ENCODE results near the gene ADGRG6.

DNA sequence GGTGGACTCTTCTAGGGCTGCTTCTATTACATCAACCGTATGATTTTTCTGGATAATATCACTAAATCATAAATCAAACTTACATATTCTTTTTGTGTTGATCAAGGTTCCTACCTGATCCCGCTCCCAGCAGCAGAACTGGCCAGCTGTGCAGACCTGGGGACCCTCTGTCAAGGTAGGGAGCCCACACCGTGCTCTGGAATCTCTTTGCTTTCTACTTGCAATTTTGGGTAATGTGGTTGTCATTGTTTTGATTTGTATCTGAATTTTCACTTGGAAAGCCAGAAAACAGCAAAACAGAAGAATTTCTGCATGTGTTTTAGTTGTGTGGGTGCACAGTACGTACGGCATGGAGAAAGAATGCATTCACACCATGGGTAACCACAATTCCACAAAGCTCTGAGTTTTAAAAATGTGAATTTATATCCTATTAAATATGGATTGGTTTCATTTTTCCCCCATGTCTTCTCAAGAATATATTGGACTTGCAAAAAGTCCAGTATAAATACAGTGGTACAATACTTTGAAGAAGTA lies 80.1 kb downstream of the ADGRG6 start:
- TF ChIP-seq, protein P1, sequence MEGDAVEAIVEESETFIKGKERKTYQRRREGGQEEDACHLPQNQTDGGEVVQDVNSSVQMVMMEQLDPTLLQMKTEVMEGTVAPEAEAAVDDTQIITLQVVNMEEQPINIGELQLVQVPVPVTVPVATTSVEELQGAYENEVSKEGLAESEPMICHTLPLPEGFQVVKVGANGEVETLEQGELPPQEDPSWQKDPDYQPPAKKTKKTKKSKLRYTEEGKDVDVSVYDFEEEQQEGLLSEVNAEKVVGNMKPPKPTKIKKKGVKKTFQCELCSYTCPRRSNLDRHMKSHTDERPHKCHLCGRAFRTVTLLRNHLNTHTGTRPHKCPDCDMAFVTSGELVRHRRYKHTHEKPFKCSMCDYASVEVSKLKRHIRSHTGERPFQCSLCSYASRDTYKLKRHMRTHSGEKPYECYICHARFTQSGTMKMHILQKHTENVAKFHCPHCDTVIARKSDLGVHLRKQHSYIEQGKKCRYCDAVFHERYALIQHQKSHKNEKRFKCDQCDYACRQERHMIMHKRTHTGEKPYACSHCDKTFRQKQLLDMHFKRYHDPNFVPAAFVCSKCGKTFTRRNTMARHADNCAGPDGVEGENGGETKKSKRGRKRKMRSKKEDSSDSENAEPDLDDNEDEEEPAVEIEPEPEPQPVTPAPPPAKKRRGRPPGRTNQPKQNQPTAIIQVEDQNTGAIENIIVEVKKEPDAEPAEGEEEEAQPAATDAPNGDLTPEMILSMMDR (IDR thresholded peaks at IDR 0.05), result no peak
- TF ChIP-seq POLR2A (IDR thresholded peaks at IDR 0.05), result no peak
